Ishikawa (cell line): ENCODE results near the gene THRA.

Experiments used
- CEBPB ChIP-seq: IDR thresholded peaks from 2 replicates; pipeline ENCODE4 v1.6.1; 2012
- CREB1 ChIP-seq: IDR thresholded peaks from 2 replicates; pipeline ENCODE4 v1.6.1; 2012; ENCODE audit warnings: low read depth
- EGR1 ChIP-seq: IDR thresholded peaks from 2 replicates; pipeline ENCODE4 v1.6.1; 2012
- EP300 ChIP-seq: IDR thresholded peaks from 2 replicates; pipeline ENCODE4 v1.6.1; 2012; ENCODE audit warnings: borderline replicate concordance
- FOXM1 ChIP-seq: IDR thresholded peaks from 2 replicates; pipeline ENCODE4 v1.6.1; 2012; ENCODE audit warnings: low read depth, borderline replicate concordance
- NFIC ChIP-seq: IDR thresholded peaks from 2 replicates; pipeline ENCODE4 v1.6.1; 2012
- RAD21 ChIP-seq: IDR thresholded peaks from 2 replicates; pipeline ENCODE4 v1.6.1; 2012; ENCODE audit warnings: low read depth
- TAF1 ChIP-seq: IDR thresholded peaks from 2 replicates; pipeline ENCODE4 v1.6.1; 2012; ENCODE audit warnings: low read depth, mild to moderate bottlenecking
- TCF12 ChIP-seq: IDR thresholded peaks from 2 replicates; pipeline ENCODE4 v1.6.1; 2012; ENCODE audit warnings: low read depth
- TEAD4 ChIP-seq: IDR thresholded peaks from 2 replicates; pipeline ENCODE4 v1.6.1; 2012
- YY1 ChIP-seq: IDR thresholded peaks from 2 replicates; pipeline ENCODE4 v1.6.1; 2012; ENCODE audit warnings: low read depth
- ZBTB7A ChIP-seq: IDR thresholded peaks from 2 replicates; pipeline ENCODE4 v1.6.1; 2012; ENCODE audit warnings: low read depth
- TF ChIP-seq, protein P1 (sequence below): IDR thresholded peaks from 2 replicates; pipeline ENCODE4 v1.6.1; 2012
- TF ChIP-seq, protein P2 (sequence below): IDR thresholded peaks from 2 replicates; pipeline ENCODE4 v1.6.1; 2012
- TF ChIP-seq, protein P3 (sequence below): IDR thresholded peaks from 2 replicates; pipeline ENCODE4 v1.6.1; 2012; ENCODE audit warnings: low read depth, mild to moderate bottlenecking

THRA gene

DNA sequence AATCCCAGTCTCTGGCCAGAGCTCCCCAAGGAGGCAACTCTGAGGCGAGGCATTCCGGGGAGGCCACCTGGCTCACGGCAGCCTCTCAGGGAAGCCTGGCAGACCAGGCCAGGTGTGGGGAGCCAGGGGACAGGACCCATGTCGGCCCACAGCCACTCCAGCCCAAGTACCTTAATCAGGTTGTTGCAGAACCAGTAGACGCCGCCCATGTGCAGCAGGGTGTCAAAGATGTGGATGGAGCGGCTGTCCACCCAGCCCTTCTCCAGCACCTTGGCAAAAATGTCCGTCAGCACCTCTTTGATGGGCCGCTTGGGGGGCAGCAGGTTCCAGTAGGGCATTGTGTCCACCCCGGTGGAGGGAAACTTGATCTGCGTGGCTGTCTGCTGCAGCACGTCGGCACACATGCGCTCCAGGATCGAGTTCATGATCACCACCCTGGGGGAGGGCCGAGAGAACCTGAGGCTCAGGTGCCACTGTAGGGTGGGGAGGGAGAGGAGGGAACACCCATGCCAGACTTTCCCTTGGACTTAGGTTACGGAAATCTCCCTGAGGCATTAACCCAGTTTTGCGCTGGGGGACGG, 39.7 kb upstream of the THRA start:
- no peak for TF ChIP-seq TCF12
- TF ChIP-seq TEAD4 = no peak
- no peak for TF ChIP-seq TAF1
- TF ChIP-seq, protein P1, sequence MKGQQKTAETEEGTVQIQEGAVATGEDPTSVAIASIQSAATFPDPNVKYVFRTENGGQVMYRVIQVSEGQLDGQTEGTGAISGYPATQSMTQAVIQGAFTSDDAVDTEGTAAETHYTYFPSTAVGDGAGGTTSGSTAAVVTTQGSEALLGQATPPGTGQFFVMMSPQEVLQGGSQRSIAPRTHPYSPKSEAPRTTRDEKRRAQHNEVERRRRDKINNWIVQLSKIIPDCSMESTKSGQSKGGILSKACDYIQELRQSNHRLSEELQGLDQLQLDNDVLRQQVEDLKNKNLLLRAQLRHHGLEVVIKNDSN = no peak
- TF ChIP-seq RAD21 = no peak
- TF ChIP-seq EP300 = no peak
- TF ChIP-seq YY1 = no peak
- TF ChIP-seq, protein P2, sequence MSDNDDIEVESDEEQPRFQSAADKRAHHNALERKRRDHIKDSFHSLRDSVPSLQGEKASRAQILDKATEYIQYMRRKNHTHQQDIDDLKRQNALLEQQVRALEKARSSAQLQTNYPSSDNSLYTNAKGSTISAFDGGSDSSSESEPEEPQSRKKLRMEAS = no peak
- TF ChIP-seq EGR1 = no peak

DNA sequence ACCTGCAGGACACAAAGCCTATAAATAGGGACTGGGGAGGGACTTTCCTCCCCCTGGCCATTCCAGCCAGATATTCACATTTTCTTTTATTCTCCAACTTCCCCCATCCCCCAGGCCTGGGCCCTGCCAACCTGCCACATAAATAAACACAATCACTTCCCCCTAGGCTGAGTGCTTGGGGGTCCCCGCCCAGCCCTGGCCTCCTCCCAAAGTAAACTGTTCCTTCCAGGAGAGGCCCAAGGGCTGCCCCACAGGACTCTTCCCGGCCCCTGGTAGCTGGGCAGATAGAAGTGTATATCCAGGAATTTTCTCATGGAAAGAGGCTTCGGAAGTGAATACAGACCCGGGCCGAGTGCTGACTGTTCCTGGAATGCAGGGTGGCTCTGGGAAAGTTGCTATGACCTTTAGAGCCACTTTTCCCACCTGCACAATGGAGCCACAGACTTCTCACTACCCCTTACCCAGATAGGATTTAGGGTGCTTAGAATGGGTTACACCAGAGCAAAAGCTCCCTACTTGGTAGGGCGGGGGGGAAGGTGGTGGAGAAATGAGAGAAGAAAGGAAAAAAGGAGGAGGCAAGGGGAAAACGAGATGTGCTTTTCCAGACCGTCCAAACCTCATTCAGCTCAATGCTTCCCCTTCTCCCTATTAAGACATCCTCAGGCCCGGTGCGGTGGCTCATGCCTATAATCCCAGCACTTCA, 39.0 kb upstream of the THRA start:
- TF ChIP-seq NFIC (no peak), CEBPB (no peak), TCF12 (no peak), EP300 (no peak), RAD21 (no peak), FOXM1 (no peak), TAF1 (no peak), EGR1 (no peak), TEAD4 (no peak), YY1 (no peak), CREB1 (no peak), ZBTB7A (no peak)
- TF ChIP-seq, protein P3, sequence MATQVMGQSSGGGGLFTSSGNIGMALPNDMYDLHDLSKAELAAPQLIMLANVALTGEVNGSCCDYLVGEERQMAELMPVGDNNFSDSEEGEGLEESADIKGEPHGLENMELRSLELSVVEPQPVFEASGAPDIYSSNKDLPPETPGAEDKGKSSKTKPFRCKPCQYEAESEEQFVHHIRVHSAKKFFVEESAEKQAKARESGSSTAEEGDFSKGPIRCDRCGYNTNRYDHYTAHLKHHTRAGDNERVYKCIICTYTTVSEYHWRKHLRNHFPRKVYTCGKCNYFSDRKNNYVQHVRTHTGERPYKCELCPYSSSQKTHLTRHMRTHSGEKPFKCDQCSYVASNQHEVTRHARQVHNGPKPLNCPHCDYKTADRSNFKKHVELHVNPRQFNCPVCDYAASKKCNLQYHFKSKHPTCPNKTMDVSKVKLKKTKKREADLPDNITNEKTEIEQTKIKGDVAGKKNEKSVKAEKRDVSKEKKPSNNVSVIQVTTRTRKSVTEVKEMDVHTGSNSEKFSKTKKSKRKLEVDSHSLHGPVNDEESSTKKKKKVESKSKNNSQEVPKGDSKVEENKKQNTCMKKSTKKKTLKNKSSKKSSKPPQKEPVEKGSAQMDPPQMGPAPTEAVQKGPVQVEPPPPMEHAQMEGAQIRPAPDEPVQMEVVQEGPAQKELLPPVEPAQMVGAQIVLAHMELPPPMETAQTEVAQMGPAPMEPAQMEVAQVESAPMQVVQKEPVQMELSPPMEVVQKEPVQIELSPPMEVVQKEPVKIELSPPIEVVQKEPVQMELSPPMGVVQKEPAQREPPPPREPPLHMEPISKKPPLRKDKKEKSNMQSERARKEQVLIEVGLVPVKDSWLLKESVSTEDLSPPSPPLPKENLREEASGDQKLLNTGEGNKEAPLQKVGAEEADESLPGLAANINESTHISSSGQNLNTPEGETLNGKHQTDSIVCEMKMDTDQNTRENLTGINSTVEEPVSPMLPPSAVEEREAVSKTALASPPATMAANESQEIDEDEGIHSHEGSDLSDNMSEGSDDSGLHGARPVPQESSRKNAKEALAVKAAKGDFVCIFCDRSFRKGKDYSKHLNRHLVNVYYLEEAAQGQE = no peak
- TF ChIP-seq, protein P2 = no peak
- TF ChIP-seq, protein P1 = no peak

GRCh38 chr17:40024901-40025300, 37.9 kb upstream of the THRA start:
- TF ChIP-seq FOXM1 (no peak), TEAD4 (0 out of 2 replicates have a peak, but pooled peaks have one; percentile 5), ZBTB7A (no peak), EP300 (no peak), NFIC (no peak), YY1 (no peak)
- TF ChIP-seq, protein P3 = no peak
- TF ChIP-seq, protein P1 = 0 out of 2 replicates have a peak, but pooled peaks have one; percentile 48

- TF ChIP-seq, protein P3 = no peak
- TF ChIP-seq CEBPB = no peak
- TF ChIP-seq, protein P2 = no peak
- no peak for TF ChIP-seq ZBTB7A
- TF ChIP-seq, protein P1 = no peak
- no peak for TF ChIP-seq NFIC
- TF ChIP-seq CREB1 = no peak
- no peak for TF ChIP-seq EGR1
- TF ChIP-seq FOXM1 = no peak
- TF ChIP-seq EP300 = no peak
- TF ChIP-seq TEAD4 = no peak
- no peak for TF ChIP-seq YY1
- TF ChIP-seq TCF12 = no peak
- TF ChIP-seq RAD21 = no peak
- no peak for TF ChIP-seq TAF1
Observed at GRCh38 chr17:40025559-40025958, 37.2 kb upstream of the THRA start.
